Activated naive CD8-positive, alpha-beta T cell (primary cell): ENCODE data around the gene SETX.
"Not testable (repeated sequence)": the region's sequence is repeated elsewhere in the genome, so short reads cannot be mapped to it uniquely, and the experiment has no call there.

Experiments used
- H3K27ac Mint-ChIP-seq: one replicate; pipeline ENCODE4 v1.8.0; 2021; ENCODE audit warnings: mixed read lengths
- H3K27me3 Mint-ChIP-seq: one replicate; pipeline ENCODE4 v1.8.0; 2021; ENCODE audit warnings: mixed read lengths
- H3K36me3 Mint-ChIP-seq: one replicate; pipeline ENCODE4 v1.8.0; 2021; ENCODE audit warnings: mixed read lengths
- H3K4me1 Mint-ChIP-seq: one replicate; pipeline ENCODE4 v1.8.0; 2021; ENCODE audit warnings: low read depth, mixed read lengths
- H3K4me3 Mint-ChIP-seq: one replicate; pipeline ENCODE4 v1.8.0; 2021; ENCODE audit warnings: mild to moderate bottlenecking, mixed read lengths
- H3K9me3 Mint-ChIP-seq: one replicate; pipeline ENCODE4 v1.8.0; 2021; ENCODE audit warnings: low read depth, mixed read lengths

Gene SETX, protein sequence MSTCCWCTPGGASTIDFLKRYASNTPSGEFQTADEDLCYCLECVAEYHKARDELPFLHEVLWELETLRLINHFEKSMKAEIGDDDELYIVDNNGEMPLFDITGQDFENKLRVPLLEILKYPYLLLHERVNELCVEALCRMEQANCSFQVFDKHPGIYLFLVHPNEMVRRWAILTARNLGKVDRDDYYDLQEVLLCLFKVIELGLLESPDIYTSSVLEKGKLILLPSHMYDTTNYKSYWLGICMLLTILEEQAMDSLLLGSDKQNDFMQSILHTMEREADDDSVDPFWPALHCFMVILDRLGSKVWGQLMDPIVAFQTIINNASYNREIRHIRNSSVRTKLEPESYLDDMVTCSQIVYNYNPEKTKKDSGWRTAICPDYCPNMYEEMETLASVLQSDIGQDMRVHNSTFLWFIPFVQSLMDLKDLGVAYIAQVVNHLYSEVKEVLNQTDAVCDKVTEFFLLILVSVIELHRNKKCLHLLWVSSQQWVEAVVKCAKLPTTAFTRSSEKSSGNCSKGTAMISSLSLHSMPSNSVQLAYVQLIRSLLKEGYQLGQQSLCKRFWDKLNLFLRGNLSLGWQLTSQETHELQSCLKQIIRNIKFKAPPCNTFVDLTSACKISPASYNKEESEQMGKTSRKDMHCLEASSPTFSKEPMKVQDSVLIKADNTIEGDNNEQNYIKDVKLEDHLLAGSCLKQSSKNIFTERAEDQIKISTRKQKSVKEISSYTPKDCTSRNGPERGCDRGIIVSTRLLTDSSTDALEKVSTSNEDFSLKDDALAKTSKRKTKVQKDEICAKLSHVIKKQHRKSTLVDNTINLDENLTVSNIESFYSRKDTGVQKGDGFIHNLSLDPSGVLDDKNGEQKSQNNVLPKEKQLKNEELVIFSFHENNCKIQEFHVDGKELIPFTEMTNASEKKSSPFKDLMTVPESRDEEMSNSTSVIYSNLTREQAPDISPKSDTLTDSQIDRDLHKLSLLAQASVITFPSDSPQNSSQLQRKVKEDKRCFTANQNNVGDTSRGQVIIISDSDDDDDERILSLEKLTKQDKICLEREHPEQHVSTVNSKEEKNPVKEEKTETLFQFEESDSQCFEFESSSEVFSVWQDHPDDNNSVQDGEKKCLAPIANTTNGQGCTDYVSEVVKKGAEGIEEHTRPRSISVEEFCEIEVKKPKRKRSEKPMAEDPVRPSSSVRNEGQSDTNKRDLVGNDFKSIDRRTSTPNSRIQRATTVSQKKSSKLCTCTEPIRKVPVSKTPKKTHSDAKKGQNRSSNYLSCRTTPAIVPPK (N-terminal part only)

GRCh38 chr9:132354637-132355355 lies at the start of gene SETX:
Gene SETX (minus strand): TSS chr9:132354986. CDS start chr9:132349428, 5,558 bp downstream.
- H3K27me3 Mint-ChIP-seq = no peaks in the 10 kb centered on the region
- peak within 1 kb of the TSS; percentile 96 for H3K27ac Mint-ChIP-seq
- no peaks in the 10 kb centered on the region for H3K9me3 Mint-ChIP-seq
- peaks cover 15% of the 10 kb centered on the region for H3K36me3 Mint-ChIP-seq
- peaks cover 44% of the 10 kb centered on the region for H3K4me1 Mint-ChIP-seq
- H3K4me3 Mint-ChIP-seq = peak within 1 kb of the TSS; percentile 92

DNA sequence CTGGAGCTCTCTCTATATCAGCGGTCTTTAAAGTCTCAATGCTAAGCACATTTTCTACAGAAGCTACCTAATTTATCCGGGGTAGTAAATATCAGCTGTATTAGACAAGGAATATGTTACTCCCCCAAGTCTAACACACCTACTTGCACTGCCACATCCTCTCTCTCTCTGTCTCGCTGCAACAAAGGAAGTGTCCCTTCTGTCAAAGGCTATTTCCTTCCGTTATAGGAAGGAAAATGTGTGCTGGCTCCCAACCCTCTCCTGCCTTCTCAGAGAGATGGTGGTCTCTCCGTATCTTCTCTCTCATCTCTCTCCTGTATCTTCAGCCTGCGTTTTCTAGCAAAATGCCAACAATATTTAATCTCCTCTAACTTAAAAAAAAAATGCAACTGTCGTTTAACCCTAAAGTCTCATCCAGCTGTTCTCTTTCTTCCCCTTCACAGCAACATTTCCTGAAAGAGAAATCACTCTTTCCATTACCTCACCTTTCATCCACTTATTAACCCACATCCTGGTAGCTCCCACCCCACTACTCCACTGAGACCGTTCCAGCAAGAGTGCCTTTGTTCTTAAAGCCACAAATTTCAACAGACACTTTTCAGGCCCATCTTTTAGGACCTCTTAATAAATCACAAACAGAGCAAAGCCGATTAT lies 49.6 kb upstream of the SETX start:
- Mint-ChIP-seq H3K4me1 (peaks cover 55% of the 10 kb centered on the region), H3K4me3 (peak overlapping the region; percentile 86), H3K27ac (peak overlapping the region; percentile 84), H3K36me3 (peaks cover 9% of the 10 kb centered on the region), H3K9me3 (no peaks in the 10 kb centered on the region), H3K27me3 (no peaks in the 10 kb centered on the region)

DNA sequence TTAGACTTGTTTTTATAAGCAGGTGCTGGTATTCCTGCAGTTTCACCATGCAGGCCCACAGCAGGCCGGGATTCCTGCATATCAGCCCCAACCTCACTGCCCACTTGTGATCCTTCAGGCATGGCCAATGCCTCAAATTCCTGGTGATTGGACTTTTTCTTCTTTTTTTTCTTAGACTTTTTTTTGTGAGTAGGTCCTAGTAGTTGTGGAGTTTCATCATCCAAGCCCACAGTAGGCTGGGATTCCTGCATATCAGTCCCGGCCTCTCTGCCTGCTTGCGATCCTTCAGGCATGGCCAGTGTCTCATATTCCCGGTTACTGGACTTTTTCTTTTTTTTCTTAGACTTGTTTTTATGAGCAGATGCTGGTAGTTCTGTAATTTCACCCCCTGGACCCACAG lies 47.0 kb upstream of the SETX start:
- H3K4me1 Mint-ChIP-seq = peaks cover 49% of the 10 kb centered on the region
- H3K9me3 Mint-ChIP-seq = no peaks in the 10 kb centered on the region
- peaks cover 14% of the 10 kb centered on the region for H3K36me3 Mint-ChIP-seq
- H3K27ac Mint-ChIP-seq = no peak overlapping the region
- no peaks in the 10 kb centered on the region for H3K27me3 Mint-ChIP-seq
- no peak overlapping the region for H3K4me3 Mint-ChIP-seq

DNA sequence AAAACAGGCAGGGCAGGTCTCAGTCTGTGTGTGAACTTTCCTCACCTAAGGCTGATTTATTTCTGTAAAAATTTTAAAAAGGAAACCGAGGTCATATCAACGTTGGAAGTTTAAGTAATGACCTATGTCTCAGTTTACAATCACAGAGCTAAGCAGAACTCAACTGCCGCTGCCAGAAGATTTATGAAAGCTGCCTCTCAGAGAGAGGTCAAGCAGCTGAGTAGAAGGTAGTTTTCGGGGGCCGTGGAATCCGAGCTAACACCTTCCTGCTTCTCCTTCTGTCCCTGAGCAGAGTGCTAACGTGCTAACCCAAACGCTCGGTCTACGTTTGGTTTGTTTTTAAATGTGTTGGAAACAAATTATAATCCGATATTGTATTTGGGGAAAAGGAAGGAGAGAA lies 40.8 kb upstream of the SETX start:
- no peak overlapping the region for H3K27ac Mint-ChIP-seq
- no peaks in the 10 kb centered on the region for H3K9me3 Mint-ChIP-seq
- H3K4me1 Mint-ChIP-seq = peaks cover 3% of the 10 kb centered on the region
- no peak overlapping the region for H3K4me3 Mint-ChIP-seq
- H3K36me3 Mint-ChIP-seq = peaks cover 12% of the 10 kb centered on the region
- H3K27me3 Mint-ChIP-seq = no peaks in the 10 kb centered on the region

DNA sequence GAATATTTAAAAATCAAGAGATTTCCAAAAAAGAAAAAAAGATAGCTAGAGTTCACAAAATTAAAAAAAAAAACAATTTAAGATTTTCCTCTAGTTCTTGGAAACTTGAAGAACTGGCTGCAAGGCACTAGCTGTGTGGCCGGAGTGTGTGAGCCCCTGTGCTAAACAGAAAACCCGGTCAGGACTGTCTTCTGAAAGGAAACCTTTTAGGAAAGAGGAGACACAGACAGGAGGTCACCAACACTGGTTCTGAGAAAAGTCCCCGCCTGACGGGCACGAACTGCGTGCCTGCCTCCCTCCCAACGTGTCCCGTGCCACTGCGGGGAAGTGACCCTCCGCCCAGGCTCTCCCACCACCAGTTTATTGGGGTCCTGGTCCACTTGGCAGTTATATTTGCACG lies 36.7 kb upstream of the SETX start:
- Mint-ChIP-seq H3K9me3 (no peaks in the 10 kb centered on the region), H3K4me1 (no peaks in the 10 kb centered on the region), H3K27ac (no peak overlapping the region), H3K4me3 (no peak overlapping the region), H3K36me3 (peaks cover 8% of the 10 kb centered on the region), H3K27me3 (no peaks in the 10 kb centered on the region)

GRCh38 chr9:132390966-132391365 lies 36.2 kb upstream of the SETX start:
- Mint-ChIP-seq H3K27ac (no peak overlapping the region), H3K9me3 (no peaks in the 10 kb centered on the region), H3K27me3 (no peaks in the 10 kb centered on the region), H3K36me3 (peaks cover 8% of the 10 kb centered on the region), H3K4me3 (no peak overlapping the region), H3K4me1 (no peaks in the 10 kb centered on the region)

GRCh38 chr9:132387133-132387532 lies 32.3 kb upstream of the SETX start:
- Mint-ChIP-seq H3K27ac (no peak overlapping the region), H3K4me1 (peaks cover 22% of the 10 kb centered on the region), H3K9me3 (no peaks in the 10 kb centered on the region), H3K36me3 (peaks cover 11% of the 10 kb centered on the region), H3K4me3 (no peak overlapping the region), H3K27me3 (no peaks in the 10 kb centered on the region)

DNA sequence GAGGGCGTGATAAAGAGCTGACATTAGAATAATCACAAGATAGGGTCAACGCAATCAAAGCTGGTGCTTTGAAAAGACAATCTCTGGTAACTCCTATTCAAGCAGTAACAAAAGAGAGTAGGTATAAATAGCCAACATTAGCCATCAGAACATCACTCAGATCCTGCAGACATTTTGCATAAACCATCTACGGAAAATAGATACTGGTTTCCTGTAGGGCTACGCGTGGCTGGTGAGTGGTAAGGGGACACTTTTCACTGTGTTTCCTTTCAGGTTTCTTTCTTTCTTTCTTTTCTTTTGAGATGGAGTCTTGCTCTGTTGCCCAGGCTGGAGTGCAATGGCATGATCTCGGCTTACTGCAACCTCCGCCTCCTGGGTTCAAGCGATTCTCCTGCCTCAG lies 29.6 kb upstream of the SETX start:
- H3K4me3 Mint-ChIP-seq = no peak overlapping the region
- H3K9me3 Mint-ChIP-seq = no peaks in the 10 kb centered on the region
- H3K4me1 Mint-ChIP-seq = peaks cover 30% of the 10 kb centered on the region
- no peaks in the 10 kb centered on the region for H3K27me3 Mint-ChIP-seq
- peaks cover 6% of the 10 kb centered on the region for H3K36me3 Mint-ChIP-seq
- peak overlapping the region; percentile 70 for H3K27ac Mint-ChIP-seq

GRCh38 chr9:132383462-132383883 lies 28.7 kb upstream of the SETX start:
- Mint-ChIP-seq H3K36me3 (peaks cover 6% of the 10 kb centered on the region), H3K27me3 (no peaks in the 10 kb centered on the region), H3K27ac (peak overlapping the region; percentile 18), H3K4me1 (peaks cover 30% of the 10 kb centered on the region), H3K4me3 (no peak overlapping the region), H3K9me3 (no peaks in the 10 kb centered on the region)

GRCh38 chr9:132381966-132382541 lies 27.3 kb upstream of the SETX start:
- Mint-ChIP-seq H3K4me1 (peaks cover 30% of the 10 kb centered on the region), H3K27me3 (no peaks in the 10 kb centered on the region), H3K27ac (no peak overlapping the region), H3K4me3 (peak overlapping the region; percentile 15), H3K9me3 (no peaks in the 10 kb centered on the region), H3K36me3 (peaks cover 6% of the 10 kb centered on the region)

GRCh38 chr9:132378416-132378815 lies 23.6 kb upstream of the SETX start:
- H3K27ac Mint-ChIP-seq, H3K4me3 Mint-ChIP-seq, H3K9me3 Mint-ChIP-seq, H3K27me3 Mint-ChIP-seq, H3K36me3 Mint-ChIP-seq: not testable (repeated sequence)
- peaks cover 23% of the 10 kb centered on the region for H3K4me1 Mint-ChIP-seq

DNA sequence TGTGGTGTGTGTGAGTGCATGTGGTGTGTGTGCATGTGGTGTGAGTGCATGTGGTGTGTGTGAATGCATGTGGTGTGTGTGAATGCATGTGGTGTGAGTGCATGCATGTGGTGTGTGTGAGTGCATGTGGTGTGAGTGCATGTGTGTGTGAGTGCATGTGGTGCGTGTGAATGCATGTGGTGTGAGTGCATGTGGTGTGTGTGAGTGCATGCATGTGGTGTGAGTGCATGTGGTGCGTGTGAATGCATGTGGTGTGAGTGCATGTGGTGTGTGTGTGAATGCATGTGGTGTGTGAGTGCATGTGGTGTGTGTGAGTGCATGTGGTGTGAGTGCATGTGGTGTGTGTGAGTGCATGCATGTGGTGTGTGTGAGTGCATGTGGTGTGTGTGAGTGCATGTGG lies 23.0 kb upstream of the SETX start:
- not testable (repeated sequence) for H3K4me3 Mint-ChIP-seq, H3K9me3 Mint-ChIP-seq, H3K27me3 Mint-ChIP-seq, H3K27ac Mint-ChIP-seq, H3K36me3 Mint-ChIP-seq
- H3K4me1 Mint-ChIP-seq = peaks cover 23% of the 10 kb centered on the region

DNA sequence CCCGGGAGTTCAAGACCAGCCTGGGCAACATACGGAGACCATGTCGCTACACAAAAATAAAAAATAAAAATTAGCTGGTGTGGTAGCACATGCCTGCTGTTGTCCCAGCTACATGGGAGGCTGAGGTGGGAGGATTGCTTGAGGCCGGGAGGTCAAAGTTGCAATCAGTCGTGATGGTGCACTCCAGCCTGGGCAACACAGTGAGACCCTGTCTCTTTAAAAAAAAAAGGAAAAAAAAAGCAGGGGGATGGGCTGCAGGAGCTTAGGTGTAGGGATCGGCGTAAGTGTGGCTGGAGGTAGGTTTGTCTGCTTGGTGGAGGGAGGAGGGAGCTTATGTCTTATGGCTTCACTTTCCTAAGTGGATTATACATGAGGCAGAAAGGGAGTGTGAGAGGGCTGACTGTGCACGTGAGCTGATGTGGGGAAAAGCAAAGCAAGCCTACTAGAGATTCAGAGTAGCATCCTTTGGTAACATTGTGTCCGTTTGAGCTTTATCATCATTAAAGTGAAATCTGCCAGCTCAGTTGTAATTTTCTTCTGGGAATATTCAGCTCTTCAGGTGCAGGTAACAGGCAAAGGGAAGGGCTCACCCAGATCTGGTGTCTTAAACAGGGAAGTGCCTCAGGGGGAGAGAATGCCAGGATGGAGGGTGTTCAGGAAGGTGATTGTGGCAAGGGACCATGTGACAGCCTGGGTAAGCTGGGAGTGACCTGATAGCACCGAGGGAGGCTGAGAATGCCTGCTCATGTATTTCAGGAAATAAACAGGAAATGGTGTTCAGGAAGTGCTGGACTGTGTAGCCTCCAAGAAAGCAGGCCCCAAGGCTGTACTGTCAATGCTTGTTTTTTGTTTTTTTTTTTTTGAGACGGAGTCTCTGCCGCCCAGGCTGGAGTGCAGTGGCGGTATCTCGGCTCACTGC lies 17.6 kb upstream of the SETX start:
- H3K4me1 Mint-ChIP-seq = peaks cover 18% of the 10 kb centered on the region
- H3K27me3 Mint-ChIP-seq = no peaks in the 10 kb centered on the region
- H3K36me3 Mint-ChIP-seq = peaks cover 12% of the 10 kb centered on the region
- peak overlapping the region; percentile 66 for H3K27ac Mint-ChIP-seq
- no peaks in the 10 kb centered on the region for H3K9me3 Mint-ChIP-seq
- no peak overlapping the region for H3K4me3 Mint-ChIP-seq
